Muscle of back (tissue), 11 donors: Measurements from ENCODE around the gene VAX1. TPM values are rescaled to one million over a fixed set of nuclear protein-coding genes. Genes with fewer than 3 reads are reported as not detected.
A peak's percentile ranks its signal among the peaks of the same experiment; 100 is the strongest.
"Not testable (repeated sequence)": the region's sequence is repeated elsewhere in the genome, so short reads cannot be mapped to it uniquely, and the experiment has no call there.

Experiments
- DNase-seq, 3 donors: peaks; one replicate each; pipeline versions ENCODE4 v3.0.0 to v3.0.0-alpha.2; 2013
- polyA plus RNA-seq, 10 donors: library from polyadenylated mRNA; unstranded; fragments of 120-200 nt; gene quantifications; one replicate each; pipeline ENCODE4 v1.2.1, GENCODE V29; 2013; ENCODE audit not compliant: insufficient read length in 10 of 10

Gene VAX1
- polyA plus RNA-seq, 10 donors, result 0.08 to 0.27 (median 0.09) TPM; not detected in 6

DNA sequence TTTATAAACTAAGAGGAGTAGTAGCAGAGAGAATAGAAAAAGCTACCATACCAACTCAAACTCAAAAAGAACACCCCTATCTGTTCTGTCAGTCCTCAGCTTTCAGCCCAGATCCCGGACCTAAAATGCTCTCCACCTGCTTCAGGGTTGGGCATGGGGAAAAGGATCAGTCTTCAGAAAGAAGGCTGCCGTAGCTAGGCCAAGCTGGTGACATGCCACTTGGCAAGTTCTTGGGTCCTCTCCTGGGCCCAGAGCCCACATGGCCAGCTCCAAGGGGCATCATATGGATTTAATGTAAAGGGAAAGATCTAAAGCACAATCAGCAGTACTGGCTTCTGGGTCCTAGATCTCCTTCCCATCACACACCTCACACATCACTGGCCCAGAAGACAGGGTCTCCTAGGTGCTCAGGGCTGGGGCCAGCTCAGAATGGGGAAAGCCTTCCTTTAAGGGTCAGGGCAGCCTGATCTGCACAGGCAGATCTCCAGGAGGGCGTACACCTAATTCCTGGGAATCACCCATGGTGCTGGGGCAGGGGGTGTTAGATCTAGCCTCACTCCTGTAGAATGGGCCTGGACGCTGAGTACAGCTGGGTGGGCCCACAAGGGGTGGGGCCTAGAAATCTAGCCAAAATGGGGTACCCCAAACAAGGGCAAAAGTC is 2.5 kb downstream of the VAX1 start:
- DNase-seq, result no peak

DNA sequence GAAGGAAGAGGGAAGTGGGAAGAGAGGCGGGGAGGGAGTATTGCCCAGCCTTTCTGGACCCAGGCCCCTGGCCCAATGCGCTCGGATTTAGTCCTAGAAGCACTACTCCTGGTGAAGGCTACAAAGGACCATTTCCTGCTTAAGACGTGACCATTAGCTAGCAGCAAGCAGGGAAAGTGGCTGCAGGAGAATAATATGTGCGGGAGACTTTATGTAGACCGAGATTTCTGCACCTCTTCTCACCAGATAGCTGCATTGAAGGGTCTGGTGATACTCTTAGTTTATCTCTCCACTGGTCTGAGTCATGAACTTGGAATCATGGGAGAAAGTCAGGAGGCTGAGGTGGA is 3.1 kb downstream of the VAX1 start:
- no peak for DNase-seq

DNA sequence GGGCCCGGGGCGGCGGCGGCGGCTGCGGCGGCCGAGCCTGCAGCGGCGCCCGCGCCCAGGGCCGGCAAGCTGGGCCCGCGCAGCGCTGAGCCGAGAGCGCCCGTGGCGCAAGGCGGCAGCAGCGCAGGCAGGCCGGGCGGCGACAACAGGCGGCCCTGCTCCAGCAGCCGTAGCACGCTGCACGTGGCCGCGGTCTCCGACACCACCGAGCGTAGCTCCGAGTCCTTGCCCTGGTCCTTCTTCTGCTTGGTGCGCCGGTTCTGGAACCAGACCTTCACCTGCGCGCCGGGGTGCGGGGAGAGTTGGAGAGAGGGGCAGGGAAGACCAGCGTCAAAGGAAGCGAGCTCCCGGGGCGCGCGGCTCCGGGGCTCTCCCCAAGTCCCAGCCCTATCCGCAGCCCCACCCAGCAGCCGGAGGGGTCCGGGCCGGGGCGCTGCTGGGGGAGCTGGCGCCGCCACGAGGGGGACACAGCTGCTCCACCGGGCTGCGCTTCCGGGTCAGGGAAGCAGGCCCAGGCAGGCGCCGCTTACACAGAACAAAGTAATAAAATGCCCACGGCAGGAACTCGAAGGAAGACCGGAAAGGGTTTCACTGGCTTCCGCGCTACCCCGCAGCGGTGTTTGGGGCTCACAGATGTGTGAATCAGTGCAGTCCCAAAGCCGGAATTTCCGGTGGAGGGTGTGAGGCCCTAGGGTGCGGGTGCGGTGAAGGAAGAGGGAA is 3.6 kb downstream of the VAX1 start:
- peak in 1 of 3 donors; percentile 50 for DNase-seq

DNA sequence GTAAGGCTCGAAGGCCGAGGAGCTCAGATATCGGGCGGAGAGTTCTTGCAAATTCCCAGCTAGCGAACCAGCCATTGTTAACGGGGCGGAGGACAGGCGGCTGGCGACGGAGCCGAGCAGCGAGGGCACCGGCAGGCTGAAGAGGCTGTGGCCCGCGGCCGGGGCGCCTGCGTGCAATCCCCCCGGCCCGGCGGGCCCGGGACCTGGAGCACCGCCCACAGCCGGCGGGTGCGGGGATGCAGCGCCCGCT is 4.1 kb downstream of the VAX1 start:
- DNase-seq, result peak in 1 of 3 donors; percentile 27

DNA sequence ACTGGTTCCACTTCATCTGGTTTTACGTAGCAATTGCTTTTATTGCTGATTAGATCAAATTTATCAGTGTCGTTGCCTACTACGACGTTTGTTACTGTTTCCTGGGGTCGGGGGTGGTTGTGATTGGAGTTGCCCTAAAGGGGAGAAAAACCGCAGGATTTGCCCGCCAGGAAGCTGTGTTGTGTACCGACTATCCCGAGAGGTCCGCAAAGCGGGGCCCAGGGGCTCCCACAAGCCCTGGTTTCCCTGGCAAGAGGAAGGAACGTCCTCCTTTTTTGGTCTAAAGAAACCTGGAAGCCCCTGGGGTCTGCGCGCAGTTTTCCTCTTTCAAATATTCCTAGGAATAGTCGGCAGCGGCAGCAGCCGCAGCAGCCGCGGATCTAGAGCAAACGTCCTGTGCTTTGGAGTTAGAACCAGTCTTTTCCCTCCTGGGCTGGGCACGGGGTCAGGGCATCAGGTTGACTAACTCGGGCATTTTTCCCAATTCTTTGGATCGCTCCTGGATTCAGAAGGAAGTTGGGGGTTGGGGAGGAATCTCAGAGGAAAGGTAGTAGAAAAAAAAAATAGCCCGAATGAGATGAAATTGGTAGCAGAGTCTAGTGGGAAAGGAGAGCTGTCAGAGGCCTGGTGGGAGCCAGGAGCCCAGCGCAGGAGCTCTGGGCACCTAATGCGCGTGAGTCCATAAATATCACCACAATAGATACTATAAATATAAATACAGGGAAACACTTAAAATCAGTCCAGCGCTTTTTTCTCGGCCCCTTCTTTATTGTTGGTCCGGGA is 4.6 kb downstream of the VAX1 start:
- no peak for DNase-seq

DNA sequence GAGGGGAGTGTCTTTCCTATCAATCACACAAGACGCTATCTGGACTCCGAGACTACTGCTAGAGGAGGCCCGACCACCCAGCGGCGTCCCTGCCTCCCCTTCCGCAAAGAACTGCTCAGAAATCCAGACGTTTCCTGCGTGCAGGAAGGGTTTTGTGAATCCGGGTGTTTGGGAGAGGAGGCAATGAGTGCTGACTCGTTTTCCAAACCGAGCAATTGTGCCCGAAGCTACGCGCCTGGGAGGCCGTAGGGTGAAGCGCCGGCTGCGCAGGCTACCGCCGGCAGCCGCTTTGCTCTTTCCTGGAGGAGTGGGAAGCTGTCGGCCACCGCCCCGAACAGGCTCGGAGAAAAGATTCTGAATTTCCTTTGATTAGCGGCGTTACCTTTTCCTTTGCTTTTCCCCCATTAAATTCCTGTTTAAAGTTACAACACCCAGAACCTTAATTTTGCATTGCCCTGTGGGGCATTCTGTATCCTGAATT is 5.3 kb downstream of the VAX1 start:
- peak in 1 of 3 donors; percentile 40 for DNase-seq

DNA sequence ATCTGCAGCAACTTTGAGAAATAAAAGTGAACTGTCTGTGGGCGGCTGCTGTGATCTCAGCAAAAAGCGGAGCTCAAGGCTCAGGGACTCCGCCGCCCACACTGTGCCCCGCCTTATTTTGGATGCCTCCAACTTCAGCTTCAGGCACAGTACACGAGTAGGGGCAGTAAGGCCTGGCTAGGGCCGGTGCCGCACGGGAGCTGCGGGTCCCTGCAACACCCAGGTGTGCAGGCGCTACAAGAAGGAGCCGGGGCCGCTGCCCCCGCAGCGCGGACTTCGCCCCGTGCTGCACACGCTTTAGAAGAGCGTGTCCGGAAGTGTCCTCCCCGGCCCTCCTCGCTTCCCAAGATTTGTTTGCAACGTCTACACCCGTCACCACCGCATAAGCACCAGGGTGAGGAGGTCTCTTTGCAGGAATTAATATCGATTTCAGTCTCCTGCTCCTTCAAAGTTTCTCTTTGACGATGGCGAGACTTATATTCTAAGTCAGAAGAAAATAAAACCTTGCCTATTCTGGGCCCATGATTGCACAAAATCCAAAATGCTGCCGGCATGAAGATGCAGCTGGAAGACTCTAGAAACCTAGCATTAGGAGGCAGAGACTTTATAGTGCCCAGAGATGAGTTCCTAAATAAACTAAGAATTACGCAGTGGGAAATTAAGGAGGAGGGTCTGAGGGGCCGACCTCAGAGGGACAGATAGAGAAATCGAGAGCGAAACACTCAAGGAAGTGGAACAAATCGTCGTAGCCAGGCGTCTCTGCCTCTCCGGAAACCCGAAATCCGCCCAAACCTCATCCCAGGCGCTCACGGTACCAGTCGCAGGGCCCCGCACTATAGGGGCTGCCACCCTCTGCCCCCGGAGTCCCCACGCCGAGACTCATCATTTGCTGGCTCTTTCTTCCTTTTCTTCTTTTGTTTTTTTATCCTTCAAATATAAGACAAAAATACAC is 6.4 kb downstream of the VAX1 start:
- DNase-seq, result peak in 1 of 3 donors; percentile 39

DNA sequence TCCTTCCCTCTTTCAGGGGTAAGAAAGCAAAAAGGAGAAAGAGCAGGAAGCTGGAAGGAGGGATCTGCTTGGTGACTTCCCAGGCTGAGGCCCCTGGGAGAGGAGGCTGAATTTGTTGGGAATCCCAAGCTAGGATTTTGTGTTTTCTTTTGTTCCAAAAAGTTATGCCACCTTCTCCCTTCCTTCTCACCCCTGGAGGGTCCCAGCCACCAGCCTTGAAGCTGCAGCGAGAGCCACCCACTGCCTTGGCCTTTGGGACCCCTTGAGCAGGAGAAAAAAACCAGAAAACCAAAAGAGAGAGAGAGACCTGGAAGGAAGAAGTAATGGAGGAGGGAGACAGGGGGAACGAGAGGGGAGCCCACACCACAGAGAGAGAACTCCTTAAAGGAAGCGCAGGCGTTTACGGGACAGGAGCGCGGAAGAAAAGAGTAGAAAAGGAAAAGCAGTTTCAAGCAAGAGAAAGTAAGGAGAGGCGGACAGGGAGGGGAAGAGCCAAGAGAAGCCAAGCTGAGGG is 7.2 kb downstream of the VAX1 start:
- no peak for DNase-seq

DNA sequence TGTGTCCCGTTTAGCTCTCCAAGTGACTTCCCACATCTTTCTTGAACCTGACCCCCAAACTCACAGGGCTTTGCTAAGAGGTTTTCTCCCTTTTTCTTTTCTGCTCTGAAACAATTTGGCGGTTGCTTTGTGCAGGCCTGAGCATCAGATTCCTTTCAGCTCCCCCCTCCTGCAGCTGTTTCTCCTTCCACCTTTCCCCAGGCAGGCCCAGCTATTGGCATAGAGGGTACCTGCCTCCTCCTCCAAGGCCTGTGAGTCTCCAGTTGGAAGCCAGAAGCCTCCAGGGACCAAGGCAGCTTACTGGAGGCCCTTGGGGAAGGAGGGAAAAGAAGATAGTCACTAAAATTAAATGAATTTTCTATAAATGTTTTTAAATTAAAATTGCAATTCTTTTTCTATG is 7.7 kb downstream of the VAX1 start:
- DNase-seq, result no peak

DNA sequence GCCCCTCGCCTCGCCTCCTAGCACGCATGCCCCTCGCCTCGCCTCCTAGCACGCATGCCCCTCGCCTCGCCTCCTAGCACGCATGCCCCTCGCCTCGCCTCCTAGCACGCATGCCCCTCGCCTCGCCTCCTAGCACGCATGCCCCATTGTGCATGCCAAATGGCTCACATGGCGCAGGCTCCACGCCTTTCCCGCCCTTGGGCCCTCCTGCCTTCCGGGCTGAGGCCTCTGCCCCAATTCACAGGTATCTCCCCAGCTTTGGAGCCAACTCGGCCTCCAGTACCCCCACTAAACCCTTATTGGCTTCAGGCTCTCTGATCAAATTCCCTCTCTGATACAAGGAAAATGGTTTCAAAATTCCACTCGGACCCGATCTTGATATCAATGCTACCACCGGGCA is 11.4 kb downstream of the VAX1 start:
- DNase-seq, result not testable (repeated sequence)

DNA sequence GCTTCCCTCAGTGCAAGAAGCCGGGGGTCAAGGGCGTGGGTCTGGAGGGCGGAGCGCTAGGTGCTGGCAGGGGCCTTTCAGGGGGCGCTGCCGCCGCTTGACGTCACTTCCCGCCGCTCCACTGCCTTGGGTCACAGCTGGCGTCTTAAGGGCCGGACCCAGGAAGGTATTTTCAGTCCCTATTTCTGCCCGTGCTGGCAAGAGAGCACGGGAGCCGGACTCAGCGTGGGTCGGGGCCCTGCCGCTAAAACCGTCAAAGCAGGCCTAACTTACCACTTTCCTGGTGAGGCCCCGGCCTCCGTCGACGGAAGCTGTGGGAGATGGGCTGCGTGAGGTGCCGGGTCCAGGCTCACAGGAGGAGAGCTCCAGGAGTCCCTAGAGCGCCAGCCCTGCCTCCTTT is 12.0 kb downstream of the VAX1 start:
- no peak for DNase-seq

DNA sequence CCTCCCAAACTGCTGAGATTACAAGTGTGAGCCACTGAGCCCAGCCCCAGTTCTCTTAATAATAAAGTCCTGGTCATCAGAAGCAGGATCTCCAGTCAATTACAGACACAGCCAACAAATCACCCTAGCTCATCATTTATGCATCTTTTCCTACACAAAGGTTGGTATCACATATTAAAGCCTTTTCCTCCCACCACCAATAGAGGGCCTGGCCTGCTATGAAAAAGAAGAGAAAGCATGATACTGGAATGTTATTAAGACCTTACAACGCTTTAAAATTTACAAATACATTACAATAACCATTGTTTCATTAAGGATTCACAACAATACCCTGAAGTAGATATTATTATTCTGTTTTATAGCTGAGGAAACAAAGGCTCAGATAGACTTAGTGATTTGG is 25.9 kb downstream of the VAX1 start:
- no peak for DNase-seq

DNA sequence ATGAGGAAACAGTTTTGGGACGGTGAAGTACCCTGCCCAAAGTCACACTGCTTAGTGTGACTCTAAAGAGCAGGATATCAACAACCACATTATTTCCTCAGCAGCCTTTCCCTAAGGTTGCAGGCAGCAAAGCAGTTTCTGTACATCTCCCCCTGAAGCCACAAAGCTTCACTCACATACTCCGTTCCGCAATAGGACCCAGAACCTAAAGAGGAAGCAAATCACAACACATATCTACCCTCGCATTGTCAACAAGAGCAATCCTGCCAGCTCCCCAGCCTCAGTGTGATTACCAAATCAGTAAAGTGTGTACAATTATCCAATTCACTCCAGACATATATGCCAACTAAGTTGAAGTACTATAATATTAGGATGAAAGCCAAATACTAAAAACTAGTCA is 30.8 kb downstream of the VAX1 start:
- DNase-seq, result no peak

DNA sequence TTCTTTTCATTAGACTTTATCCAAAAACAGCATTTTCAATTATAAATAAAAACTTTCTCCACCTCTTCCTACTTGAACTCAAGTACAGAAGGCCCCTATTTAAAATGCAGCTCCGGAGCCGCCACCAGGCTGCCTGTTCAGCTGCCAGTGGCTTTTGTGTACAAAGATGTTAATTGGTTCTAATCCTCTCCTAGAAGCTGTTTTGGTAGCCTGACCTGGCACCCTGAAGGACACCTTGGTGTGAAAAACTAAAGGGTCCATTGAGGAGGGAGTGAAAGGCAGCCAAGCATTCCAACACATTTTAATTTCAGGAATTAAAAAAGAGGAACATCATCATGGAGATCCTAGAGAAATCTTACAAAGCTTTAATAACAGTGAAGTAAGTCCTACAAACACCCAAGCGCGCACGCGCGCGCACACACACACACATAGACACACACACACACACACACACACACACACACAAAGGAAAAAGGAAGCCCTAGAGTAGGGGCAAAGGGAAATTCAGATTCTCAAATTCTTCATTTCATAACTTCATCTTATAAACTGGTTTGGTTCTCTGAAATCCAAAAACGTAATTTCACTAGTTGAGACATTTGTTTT is 41.4 kb downstream of the VAX1 start:
- DNase-seq, result no peak

DNA sequence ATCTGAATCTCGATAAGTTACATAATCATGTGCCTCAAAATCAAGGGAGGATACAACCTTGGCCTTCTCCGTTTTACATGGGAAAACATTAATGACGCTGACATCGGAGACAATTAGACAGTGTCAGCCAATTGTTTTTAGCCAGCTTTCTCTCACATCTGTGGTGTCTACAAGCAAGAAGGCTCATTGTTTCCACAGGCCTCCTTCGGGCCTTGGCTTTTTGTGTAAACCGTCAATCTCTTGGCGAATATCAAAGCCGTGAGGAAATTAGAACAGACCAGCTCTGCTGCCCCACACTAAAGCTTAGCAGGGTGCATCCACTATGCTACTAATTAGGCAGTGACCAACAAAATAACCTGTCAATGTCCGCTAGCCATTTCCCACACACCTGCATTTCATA is 43.2 kb downstream of the VAX1 start:
- no peak for DNase-seq

DNA sequence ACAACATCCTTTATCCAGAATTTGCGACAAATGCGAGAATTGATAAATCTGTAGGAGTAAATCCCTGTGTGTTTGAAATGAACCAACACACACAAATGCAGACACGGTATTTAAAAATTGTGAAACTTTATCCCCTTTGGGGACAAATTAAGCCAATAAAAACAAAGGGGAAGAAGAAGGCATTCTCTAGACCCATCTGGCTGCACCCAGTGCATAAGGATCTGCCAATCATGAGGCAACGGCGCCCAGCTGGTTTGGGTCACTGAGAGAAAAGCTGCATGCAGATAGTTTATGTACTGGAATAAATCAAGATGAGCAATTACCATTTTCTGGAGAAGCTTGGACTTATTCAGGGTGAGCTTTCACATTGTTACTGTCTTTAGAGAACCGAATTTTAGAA is 45.7 kb downstream of the VAX1 start:
- no peak for DNase-seq

DNA sequence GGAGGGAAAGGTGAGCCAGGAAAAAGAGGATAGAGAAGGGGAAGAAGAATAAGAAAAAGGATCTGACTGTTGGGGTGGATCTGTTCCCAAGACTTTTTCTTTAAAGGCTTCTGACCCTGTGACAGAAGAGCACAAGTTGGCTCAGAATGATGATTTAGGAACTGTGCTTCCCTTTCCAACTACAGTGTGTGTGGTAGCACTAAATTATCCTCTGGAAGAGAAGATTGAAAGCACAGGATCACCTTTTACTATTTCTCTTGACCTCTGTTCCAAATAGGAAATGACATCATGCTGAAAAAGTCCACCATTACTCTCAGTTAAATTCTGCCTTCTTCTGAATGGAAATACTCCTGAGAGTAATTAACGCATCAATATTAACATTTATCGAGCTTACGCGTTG is 47.2 kb downstream of the VAX1 start:
- DNase-seq, result no peak

DNA sequence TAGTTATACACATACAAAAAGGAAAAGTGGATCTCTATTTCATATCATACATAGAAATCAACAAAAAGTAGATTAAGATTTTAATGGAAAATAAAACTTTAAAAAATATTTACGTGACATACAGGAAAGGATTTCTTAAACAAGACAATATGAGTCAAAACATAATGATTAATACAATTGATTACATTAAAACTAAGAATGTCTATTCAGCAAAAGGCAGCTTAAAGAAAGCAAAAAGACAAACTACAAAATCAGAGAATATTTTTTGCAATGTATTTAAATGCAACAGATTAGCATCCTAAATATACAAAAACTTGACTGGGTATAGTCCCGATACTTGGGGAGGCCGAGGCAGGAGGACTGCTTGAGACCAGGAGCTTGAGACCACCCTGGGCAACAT is 50.5 kb downstream of the VAX1 start:
- no peak for DNase-seq

DNA sequence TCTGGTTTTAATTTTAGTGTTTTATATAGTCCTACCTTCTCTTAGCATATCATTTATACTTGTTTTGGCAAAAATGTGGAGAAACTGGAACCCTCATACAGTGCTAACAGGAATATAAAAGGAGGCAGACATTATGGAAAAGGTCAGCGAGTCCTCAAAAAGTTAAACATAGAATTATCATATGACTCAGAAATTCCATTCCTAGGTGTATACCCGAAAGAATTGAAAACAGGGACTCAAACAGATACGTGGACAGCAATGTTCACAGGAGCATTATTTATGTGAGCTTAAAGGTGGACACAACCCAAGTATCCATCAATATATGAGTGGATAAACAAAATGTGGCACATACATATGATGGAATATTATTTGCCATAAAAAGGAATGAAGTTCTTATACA is 51.5 kb downstream of the VAX1 start:
- no peak for DNase-seq

DNA sequence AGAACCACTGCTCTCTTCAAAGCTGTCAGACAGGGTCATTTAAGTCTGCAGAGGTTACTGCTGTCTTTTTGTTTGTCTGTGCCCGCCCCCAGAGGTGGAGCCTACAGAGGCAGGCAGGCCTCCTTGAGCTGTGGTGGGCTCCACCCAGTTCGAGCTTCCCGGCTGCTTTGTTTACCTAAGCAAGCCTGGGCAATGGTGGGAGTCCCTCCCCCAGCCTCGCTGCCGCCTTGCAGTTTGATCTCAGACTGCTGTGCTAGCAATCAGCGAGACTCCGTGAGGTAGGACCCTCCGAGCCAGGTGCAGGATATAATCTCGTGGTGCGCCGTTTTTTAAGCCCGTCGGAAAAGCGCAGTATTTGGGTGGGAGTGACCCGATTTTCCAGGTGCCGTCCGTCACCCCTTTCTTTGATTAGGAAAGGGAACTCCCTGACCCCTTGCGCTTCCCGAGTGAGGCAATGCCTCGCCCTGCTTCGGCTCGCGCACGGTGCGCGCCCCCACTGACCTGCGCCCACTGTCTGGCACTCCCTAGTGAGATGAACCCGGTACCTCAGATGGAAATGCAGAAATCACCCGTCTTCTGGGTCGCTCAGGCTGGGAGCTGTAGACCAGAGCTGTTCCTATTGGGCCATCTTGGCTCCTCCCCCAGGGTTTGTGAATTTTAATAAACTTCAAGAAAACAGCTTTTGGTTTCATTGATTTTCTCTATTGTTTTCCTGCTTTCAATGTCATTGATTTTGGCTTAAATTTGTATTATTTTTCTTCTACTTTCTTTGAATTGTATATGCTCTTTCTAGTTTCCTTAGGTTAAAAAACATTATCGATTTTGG is 53.4 kb downstream of the VAX1 start:
- DNase-seq, result not testable (repeated sequence)
